Tibial nerve (tissue), 4 donors: ENCODE results near the gene MTHFD1L. TPM values are rescaled to one million over a fixed set of nuclear protein-coding genes. Genes with fewer than 3 reads are reported as not detected.
"Not testable (repeated sequence)": the region's sequence is repeated elsewhere in the genome, so short reads cannot be mapped to it uniquely, and the experiment has no call there.

Source experiments
- DNase-seq, 2 donors: peaks; one replicate each; pipeline ENCODE4 v3.0.0-alpha.2; 2019; ENCODE audit warnings: low spot score in 2 of 2
- H3K27ac ChIP-seq, 4 donors: fragments of 200-600 bp; sonication (generic) in 3 of 4; one replicate each; pipeline ENCODE4 v1.5.1; 2017 to 2019; ENCODE audit warnings: mild to moderate bottlenecking in 1 of 4
- H3K27me3 ChIP-seq, 2 donors: fragments of 200-600 bp; sonication (generic) in 1 of 2; one replicate each; pipeline versions ENCODE4 v1.5.1 to v1.6.0; 2017 to 2019
- H3K36me3 ChIP-seq, 3 donors: fragments of 200-600 bp; sonication (generic); one replicate each; pipeline ENCODE4 v1.5.1; 2018 to 2019
- H3K4me1 ChIP-seq, 4 donors: fragments of 200-600 bp; sonication (generic) in 3 of 4; one replicate each; pipeline ENCODE4 v1.5.1; 2017 to 2019
- H3K4me3 ChIP-seq, 4 donors: fragments of 200-600 bp; sonication (generic) in 3 of 4; one replicate each; pipeline ENCODE4 v1.5.1; 2017 to 2019; ENCODE audit warnings: mild to moderate bottlenecking in 1 of 4, moderate library complexity in 1 of 4
- H3K9me3 ChIP-seq, 4 donors: fragments of 200-600 bp; sonication (generic) in 3 of 4; one replicate each; pipeline ENCODE4 v1.5.1; 2017 to 2019
- CTCF ChIP-seq, 5 experiments: fragments of 200-600 bp in 3 of 5; fragments of 450-650 bp in 2 of 5; sonication (generic) in 3 of 5; IDR thresholded peaks; one replicate each; pipeline ENCODE4 v1.5.1; 2016 to 2019; ENCODE audit warnings: antibody characterized with exemption in 5 of 5, mild to moderate bottlenecking in 3 of 5, moderate library complexity in 2 of 5
- EP300 ChIP-seq, 2 donors: sonication (generic); formaldehyde crosslinking; IDR thresholded peaks; one replicate each; pipeline ENCODE4 v1.6.1; 2017; ENCODE audit warnings: antibody characterized with exemption in 2 of 2, mild to moderate bottlenecking in 1 of 2
- POLR2A ChIP-seq, 2 donors: fragments of 450-650 bp; IDR thresholded peaks; one replicate each; pipeline ENCODE4 v1.6.1; 2017; ENCODE audit warnings: antibody characterized with exemption in 2 of 2, mild to moderate bottlenecking in 2 of 2, moderate library complexity in 2 of 2
- WGBS, 2 donors: methylation state at CpG; one replicate each; pipeline ENCODE4 v1.1.5; 2018; 5-methylcytosine and 5-hydroxymethylcytosine counted together
- total RNA-seq, 4 donors: library from RNA; depleted of rRNA; stranded (reverse); fragments of >200 nt; gene quantifications; one replicate each; pipeline ENCODE4 v1.1.0, GENCODE V29; 2016

MTHFD1L gene
- total RNA-seq, 4 donors from 2014 or later, result 8.4 to 35.1 (median 13.1) TPM

DNA sequence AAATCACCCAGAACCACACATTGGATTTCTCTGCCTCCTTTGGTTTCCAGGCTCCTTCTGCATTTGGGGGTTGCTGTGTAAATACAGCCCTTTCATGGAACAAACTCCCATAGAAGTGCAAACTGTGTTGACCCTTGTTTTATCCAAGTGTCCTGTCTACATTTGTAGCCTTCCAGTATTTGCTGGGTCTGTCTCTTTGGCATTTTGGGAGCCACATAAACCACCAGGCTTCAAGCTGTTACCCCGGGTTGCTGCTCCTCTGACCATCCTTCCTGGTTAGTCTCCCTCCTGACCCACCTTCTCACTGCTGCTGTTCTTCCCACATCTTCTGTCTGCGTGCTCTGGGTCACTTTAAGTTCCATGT is 7.6 kb upstream of the MTHFD1L start:
- 55 to 56% methylated on average over 2 of the region's 2 CpGs for WGBS, 2 donors
- H3K27ac ChIP-seq, result peak overlapping the region; percentile 50 to 91 (median 75)
- H3K4me1 ChIP-seq, result peaks cover 0 to 24% (median 9%) of the 10 kb centered on the region in 4 donors
- no peaks in the 10 kb centered on the region for H3K27me3 ChIP-seq
- no peaks in the 10 kb centered on the region for H3K36me3 ChIP-seq
- no peak overlapping the region for H3K4me3 ChIP-seq
- DNase-seq, result no peak
- TF ChIP-seq EP300 (IDR thresholded peaks at IDR 0.05), result no peak
- no peak for TF ChIP-seq POLR2A (IDR thresholded peaks at IDR 0.05)
- TF ChIP-seq CTCF (IDR thresholded peaks at IDR 0.05), result no peak
- H3K9me3 ChIP-seq, result no peaks in the 10 kb centered on the region

DNA sequence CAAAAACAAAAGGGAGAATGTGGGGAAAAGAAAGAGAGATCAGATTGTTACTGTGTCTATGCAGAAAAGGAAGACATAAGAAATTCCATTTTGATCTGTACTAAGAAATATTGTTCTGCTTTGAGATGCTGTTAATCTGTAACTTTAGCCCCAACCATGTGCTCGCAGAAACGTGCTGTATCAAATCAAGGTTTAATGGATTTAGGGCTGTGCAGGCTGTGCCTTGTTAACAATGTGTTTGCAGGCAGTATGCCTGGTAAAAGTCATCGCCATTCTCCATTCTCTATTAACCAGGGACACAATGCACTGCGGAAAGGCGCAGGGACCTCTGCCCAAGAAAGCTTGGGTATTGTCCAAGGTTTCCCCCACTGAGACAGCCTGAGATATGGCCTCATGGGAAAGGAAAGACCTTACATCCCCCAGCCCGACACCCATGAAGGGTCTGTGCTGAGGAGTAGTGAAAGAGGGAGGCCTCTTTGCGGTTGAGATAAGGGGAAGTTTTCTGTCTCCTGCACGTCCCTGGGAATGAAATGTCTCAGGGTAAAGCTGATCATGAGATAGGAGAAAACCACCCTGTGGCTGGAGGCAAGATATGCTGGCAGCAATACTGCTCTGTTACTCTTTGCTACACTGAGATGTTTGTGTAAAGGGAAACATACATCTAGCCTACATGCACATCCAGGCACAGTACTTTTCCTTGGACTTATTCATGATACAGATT is 3.9 kb upstream of the MTHFD1L start:
- H3K4me3 ChIP-seq, H3K36me3 ChIP-seq, H3K9me3 ChIP-seq, H3K27ac ChIP-seq, H3K27me3 ChIP-seq, DNase-seq: not testable (repeated sequence)
- H3K4me1 ChIP-seq, result peaks cover 0 to 28% (median 10%) of the 10 kb centered on the region in 4 donors
- WGBS, 2 donors, result 82% methylated on average over 8 of the region's 8 CpGs

- Histone ChIP-seq H3K4me1 (peaks cover 0 to 18% (median 3%) of the 10 kb centered on the region in 4 donors), H3K9me3 (no peaks in the 10 kb centered on the region), H3K27me3 (no peaks in the 10 kb centered on the region), H3K27ac (no peak overlapping the region), H3K36me3 (no peaks in the 10 kb centered on the region), H3K4me3 (no peak overlapping the region)
- WGBS, 2 donors, result 91 to 93% methylated on average over 7 of the region's 7 CpGs
- TF ChIP-seq EP300 (IDR thresholded peaks at IDR 0.05) (no peak), CTCF (IDR thresholded peaks at IDR 0.05) (no peak), POLR2A (IDR thresholded peaks at IDR 0.05) (no peak)
- DNase-seq, result no peak
Measured at GRCh38 chr6:150863213-150863928, 2.1 kb upstream of the MTHFD1L start.

DNA sequence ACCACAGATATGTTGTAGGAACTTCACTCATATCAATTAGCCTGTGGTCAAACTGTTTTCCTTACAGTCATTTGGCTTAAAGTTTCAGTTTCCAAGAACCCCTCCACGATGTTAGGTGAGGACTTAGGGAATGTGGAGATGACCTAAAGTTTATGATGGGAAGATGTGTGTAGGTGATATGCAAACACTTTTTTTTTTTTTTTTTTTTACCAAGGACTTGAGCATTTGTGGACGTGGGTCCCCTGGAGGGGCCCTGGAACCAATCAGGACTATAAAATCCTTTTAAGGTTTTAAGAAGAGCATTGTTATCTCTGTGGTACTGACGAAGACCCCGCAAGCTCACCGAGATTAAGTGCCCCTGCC is 478 bp upstream of the MTHFD1L start:
- Histone ChIP-seq H3K4me3 (peak overlapping the region; percentile 33 to 97 (median 60)), H3K27me3 (no peaks in the 10 kb centered on the region), H3K9me3 (no peaks in the 10 kb centered on the region), H3K4me1 (peaks cover 0 to 15% (median 1%) of the 10 kb centered on the region in 4 donors), H3K36me3 (no peaks in the 10 kb centered on the region), H3K27ac (peak overlapping the region; percentile 82 to 97 (median 86))
- WGBS, 2 donors, result 26 to 29% methylated on average over 5 of the region's 5 CpGs
- no peak for DNase-seq
- TF ChIP-seq CTCF (IDR thresholded peaks at IDR 0.05) (no peak), EP300 (IDR thresholded peaks at IDR 0.05) (no peak), POLR2A (IDR thresholded peaks at IDR 0.05) (no peak)

GRCh38 chr6:150866147-150866990 is 867 bp downstream of the MTHFD1L start:
- peak in 1 of 2 donors; percentile 83 for TF ChIP-seq EP300 (IDR thresholded peaks at IDR 0.05)
- TF ChIP-seq CTCF (IDR thresholded peaks at IDR 0.05), result no peak
- peak; percentile 50 to 51 for TF ChIP-seq POLR2A (IDR thresholded peaks at IDR 0.05)
- Histone ChIP-seq H3K27me3 (no peaks in the 10 kb centered on the region), H3K36me3 (no peaks in the 10 kb centered on the region), H3K4me1 (peaks cover 0 to 15% (median 1%) of the 10 kb centered on the region in 4 donors), H3K9me3 (no peaks in the 10 kb centered on the region), H3K27ac (peak overlapping the region; percentile 82 to 97 (median 86)), H3K4me3 (peak overlapping the region; percentile 49 to 97 (median 64))
- DNase-seq, result peak; percentile 57
- WGBS, 2 donors, result 1 to 2% methylated on average over 56 to 87 of the region's 95 CpGs
